Suprapubic skin (tissue), 4 donors: ENCODE results near the gene PIPOX. TPM values are rescaled to one million over a fixed set of nuclear protein-coding genes. Genes with fewer than 3 reads are reported as not detected.

Experiments
- DNase-seq, 2 donors: peaks; one replicate each; pipeline ENCODE4 v3.0.0-alpha.2; 2019; ENCODE audit warnings: low spot score in 2 of 2
- H3K27ac ChIP-seq: fragments of 200-600 bp; sonication (generic); one replicate; pipeline ENCODE4 v1.5.1; 2019
- H3K27me3 ChIP-seq: fragments of 200-600 bp; sonication (generic); one replicate; pipeline ENCODE4 v1.5.1; 2019
- H3K36me3 ChIP-seq: fragments of 200-600 bp; sonication (generic); one replicate; pipeline ENCODE4 v1.5.1; 2019
- H3K4me1 ChIP-seq: fragments of 200-600 bp; sonication (generic); one replicate; pipeline ENCODE4 v1.5.1; 2019
- H3K4me3 ChIP-seq: fragments of 200-600 bp; sonication (generic); one replicate; pipeline ENCODE4 v1.5.1; 2019; ENCODE audit warnings: mild to moderate bottlenecking
- H3K9me3 ChIP-seq: fragments of 200-600 bp; sonication (generic); one replicate; pipeline ENCODE4 v1.5.1; 2019
- EP300 ChIP-seq: sonication (generic); formaldehyde crosslinking; IDR thresholded peaks from one replicate; pipeline ENCODE4 v1.6.1; 2017; ENCODE audit warnings: antibody characterized with exemption
- POLR2A ChIP-seq, 2 donors: fragments of 450-650 bp; IDR thresholded peaks; one replicate each; pipeline ENCODE4 v1.6.1; 2017; ENCODE audit warnings: antibody characterized with exemption in 2 of 2, mild to moderate bottlenecking in 2 of 2, moderate library complexity in 2 of 2
- POLR2AphosphoS5 ChIP-seq, 3 donors: sonication (generic); formaldehyde crosslinking; IDR thresholded peaks; one replicate each; pipeline ENCODE4 v1.6.1; 2017; ENCODE audit warnings: antibody characterized with exemption in 3 of 3
- WGBS: methylation state at CpG from one replicate; pipeline ENCODE4 v1.1.5; 2018; 5-methylcytosine and 5-hydroxymethylcytosine counted together
- total RNA-seq, 4 donors: library from RNA; depleted of rRNA; stranded (reverse); fragments of >200 nt; gene quantifications; one replicate each; pipeline ENCODE4 v1.1.0, GENCODE V29; 2016
- TF ChIP-seq, protein P1 (sequence below), 2 donors: fragments of 200-600 bp in 1 of 2; fragments of 450-650 bp in 1 of 2; sonication (generic) in 1 of 2; IDR thresholded peaks; one replicate each; pipeline ENCODE4 v1.5.1; 2016 to 2019; ENCODE audit warnings: antibody characterized with exemption in 2 of 2, mild to moderate bottlenecking in 1 of 2, moderate library complexity in 1 of 2

The PIPOX gene
- total RNA-seq, 4 donors from 2014 or later, result 1.3 to 3.7 (median 3.0) TPM

DNA sequence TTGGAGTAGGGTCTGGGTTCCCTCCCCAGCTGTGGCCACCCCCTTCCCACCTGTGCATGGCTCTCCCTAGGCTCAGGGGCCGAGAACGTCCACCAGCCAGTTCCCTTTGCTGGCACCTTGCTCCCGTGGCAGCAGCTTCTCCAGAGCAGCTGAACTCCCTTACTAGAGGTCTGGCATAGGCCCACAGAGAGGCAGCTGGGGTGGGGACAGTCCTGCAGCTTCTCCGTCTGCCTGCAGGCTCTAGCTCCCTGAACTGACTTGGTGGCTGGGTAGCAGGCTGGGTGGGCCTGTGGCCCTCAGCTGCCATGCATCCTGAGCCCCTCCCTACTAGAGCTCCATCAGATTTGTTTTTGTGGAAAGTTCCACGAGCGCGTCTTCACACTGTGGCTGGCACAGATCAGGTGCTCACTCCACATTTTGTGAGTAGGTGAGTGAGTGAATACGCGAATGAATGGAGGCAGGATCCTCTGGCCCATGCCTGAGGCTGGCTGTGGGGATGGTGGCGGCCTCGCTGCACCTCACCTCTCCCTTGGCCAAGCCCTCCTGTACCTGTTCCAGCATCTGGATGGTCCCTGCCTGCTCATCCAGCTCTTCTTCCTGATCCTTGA, 51.3 kb downstream of the PIPOX start:
- no peaks in the 10 kb centered on the region for H3K27me3 ChIP-seq
- H3K27ac ChIP-seq, result no peak overlapping the region
- no peak for DNase-seq
- peaks cover 99% of the 10 kb centered on the region for H3K36me3 ChIP-seq
- H3K4me1 ChIP-seq, result peaks cover 5% of the 10 kb centered on the region
- 79% methylated on average over 8 of the region's 11 CpGs for WGBS
- TF ChIP-seq, protein P1, sequence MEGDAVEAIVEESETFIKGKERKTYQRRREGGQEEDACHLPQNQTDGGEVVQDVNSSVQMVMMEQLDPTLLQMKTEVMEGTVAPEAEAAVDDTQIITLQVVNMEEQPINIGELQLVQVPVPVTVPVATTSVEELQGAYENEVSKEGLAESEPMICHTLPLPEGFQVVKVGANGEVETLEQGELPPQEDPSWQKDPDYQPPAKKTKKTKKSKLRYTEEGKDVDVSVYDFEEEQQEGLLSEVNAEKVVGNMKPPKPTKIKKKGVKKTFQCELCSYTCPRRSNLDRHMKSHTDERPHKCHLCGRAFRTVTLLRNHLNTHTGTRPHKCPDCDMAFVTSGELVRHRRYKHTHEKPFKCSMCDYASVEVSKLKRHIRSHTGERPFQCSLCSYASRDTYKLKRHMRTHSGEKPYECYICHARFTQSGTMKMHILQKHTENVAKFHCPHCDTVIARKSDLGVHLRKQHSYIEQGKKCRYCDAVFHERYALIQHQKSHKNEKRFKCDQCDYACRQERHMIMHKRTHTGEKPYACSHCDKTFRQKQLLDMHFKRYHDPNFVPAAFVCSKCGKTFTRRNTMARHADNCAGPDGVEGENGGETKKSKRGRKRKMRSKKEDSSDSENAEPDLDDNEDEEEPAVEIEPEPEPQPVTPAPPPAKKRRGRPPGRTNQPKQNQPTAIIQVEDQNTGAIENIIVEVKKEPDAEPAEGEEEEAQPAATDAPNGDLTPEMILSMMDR (IDR thresholded peaks at IDR 0.05), result no peak
- no peak for TF ChIP-seq POLR2A (IDR thresholded peaks at IDR 0.05)
- TF ChIP-seq POLR2AphosphoS5 (IDR thresholded peaks at IDR 0.05), result no peak
- TF ChIP-seq EP300, result no peak
- H3K4me3 ChIP-seq, result no peak overlapping the region
- H3K9me3 ChIP-seq, result no peaks in the 10 kb centered on the region

- Histone ChIP-seq H3K27me3 (no peaks in the 10 kb centered on the region), H3K9me3 (no peaks in the 10 kb centered on the region), H3K4me1 (peaks cover 8% of the 10 kb centered on the region), H3K36me3 (peaks cover 99% of the 10 kb centered on the region), H3K27ac (no peak overlapping the region), H3K4me3 (no peak overlapping the region)
- TF ChIP-seq POLR2A (IDR thresholded peaks at IDR 0.05) (no peak), EP300 (no peak), POLR2AphosphoS5 (IDR thresholded peaks at IDR 0.05) (no peak)
- TF ChIP-seq, protein P1 (IDR thresholded peaks at IDR 0.05), result no peak
- no peak for DNase-seq
- 95% methylated on average over 6 of the region's 6 CpGs for WGBS
These were observed 52.5 kb downstream of the PIPOX start for GRCh38 chr17:29095439-29095838.

GRCh38 chr17:29096094-29096493, 53.2 kb downstream of the PIPOX start:
- no peak for DNase-seq
- TF ChIP-seq, protein P1 (IDR thresholded peaks at IDR 0.05), result no peak
- TF ChIP-seq EP300 (no peak), POLR2A (IDR thresholded peaks at IDR 0.05) (no peak), POLR2AphosphoS5 (IDR thresholded peaks at IDR 0.05) (no peak)
- no peak overlapping the region for H3K4me3 ChIP-seq
- no peak overlapping the region for H3K27ac ChIP-seq
- H3K9me3 ChIP-seq, result no peaks in the 10 kb centered on the region
- peaks cover 8% of the 10 kb centered on the region for H3K4me1 ChIP-seq
- no peaks in the 10 kb centered on the region for H3K27me3 ChIP-seq
- peaks cover 93% of the 10 kb centered on the region for H3K36me3 ChIP-seq
- WGBS, result 53% methylated on average over 6 of the region's 6 CpGs

DNA sequence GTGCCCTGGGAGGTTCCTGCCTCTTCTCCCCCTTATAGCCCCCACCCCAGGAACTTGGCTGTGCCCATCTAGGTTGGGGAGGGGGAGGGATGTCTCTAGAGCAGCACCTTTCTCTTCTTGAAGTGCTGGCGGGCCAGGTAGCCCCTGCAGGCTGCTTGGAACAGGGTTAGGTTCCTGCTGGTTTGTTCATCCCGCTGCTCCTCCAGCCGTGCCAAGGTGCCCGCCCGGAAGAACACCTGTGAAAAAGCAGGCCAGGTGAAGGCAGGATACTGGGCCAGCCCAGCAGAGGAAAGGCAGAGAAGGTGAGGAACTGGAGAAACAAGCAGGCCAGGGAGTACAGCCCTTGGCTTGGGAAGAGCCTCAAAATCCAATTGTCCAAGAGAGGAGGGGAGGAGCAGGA, 56.6 kb downstream of the PIPOX start:
- DNase-seq, result no peak
- WGBS, result 75% methylated on average over 5 of the region's 5 CpGs
- no peak overlapping the region for H3K4me3 ChIP-seq
- TF ChIP-seq EP300, result no peak
- TF ChIP-seq, protein P1 (IDR thresholded peaks at IDR 0.05), result no peak
- no peak for TF ChIP-seq POLR2A (IDR thresholded peaks at IDR 0.05)
- no peak for TF ChIP-seq POLR2AphosphoS5 (IDR thresholded peaks at IDR 0.05)
- H3K27ac ChIP-seq, result peak overlapping the region; percentile 47
- no peaks in the 10 kb centered on the region for H3K27me3 ChIP-seq
- no peaks in the 10 kb centered on the region for H3K9me3 ChIP-seq
- peaks cover 6% of the 10 kb centered on the region for H3K4me1 ChIP-seq
- H3K36me3 ChIP-seq, result peaks cover 91% of the 10 kb centered on the region

DNA sequence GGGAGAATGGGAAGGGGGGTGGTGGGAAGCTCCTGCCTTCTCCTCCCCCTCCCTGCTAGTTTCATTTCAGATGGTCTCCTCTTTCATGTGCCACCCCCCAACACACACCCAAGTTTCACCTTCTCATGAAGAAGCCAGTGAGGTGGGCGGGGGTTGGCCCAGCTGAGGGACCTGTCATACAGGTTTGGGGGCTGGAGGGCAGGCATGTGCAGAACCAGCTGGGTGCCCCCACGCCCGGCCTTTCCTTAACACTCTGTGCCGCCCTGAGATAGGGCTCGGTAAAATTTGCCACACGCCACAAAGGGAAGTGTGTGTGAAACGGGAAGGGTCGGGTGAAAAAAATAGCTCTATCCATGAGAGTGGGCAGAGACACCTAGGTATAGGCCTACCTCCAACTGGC, 57.4 kb downstream of the PIPOX start:
- Histone ChIP-seq H3K27ac (peak overlapping the region; percentile 47), H3K4me1 (peaks cover 6% of the 10 kb centered on the region), H3K9me3 (no peaks in the 10 kb centered on the region), H3K27me3 (no peaks in the 10 kb centered on the region), H3K36me3 (peaks cover 91% of the 10 kb centered on the region), H3K4me3 (no peak overlapping the region)
- TF ChIP-seq, protein P1 (IDR thresholded peaks at IDR 0.05), result no peak
- TF ChIP-seq EP300, result no peak
- TF ChIP-seq POLR2AphosphoS5 (IDR thresholded peaks at IDR 0.05), result no peak
- no peak for TF ChIP-seq POLR2A (IDR thresholded peaks at IDR 0.05)
- 67% methylated on average over 8 of the region's 8 CpGs for WGBS
- no peak for DNase-seq
